ENCODE measurements around the gene SLC22A2.

DNA sequence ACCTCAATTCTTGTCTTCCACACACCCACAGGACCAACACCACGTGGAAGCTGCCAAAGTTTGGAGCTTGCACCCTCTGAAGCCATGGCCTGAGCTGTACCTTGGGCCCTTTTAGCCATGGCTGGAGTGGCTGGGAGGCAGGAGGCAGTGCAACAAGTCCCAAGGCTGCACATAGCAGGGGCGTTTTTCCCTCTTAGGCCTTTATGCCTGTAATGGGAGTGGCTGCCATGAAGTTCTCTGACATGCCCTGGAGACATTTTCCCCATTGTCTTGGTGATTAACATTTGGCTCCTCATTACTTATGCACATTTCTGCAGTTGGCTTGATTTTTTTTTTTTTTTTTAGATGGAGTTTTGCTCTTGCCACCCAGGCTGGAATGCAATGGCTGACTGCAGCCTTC is 45.2 kb upstream of the SLC22A2 start:
- TF ChIP-seq, protein P1, sequence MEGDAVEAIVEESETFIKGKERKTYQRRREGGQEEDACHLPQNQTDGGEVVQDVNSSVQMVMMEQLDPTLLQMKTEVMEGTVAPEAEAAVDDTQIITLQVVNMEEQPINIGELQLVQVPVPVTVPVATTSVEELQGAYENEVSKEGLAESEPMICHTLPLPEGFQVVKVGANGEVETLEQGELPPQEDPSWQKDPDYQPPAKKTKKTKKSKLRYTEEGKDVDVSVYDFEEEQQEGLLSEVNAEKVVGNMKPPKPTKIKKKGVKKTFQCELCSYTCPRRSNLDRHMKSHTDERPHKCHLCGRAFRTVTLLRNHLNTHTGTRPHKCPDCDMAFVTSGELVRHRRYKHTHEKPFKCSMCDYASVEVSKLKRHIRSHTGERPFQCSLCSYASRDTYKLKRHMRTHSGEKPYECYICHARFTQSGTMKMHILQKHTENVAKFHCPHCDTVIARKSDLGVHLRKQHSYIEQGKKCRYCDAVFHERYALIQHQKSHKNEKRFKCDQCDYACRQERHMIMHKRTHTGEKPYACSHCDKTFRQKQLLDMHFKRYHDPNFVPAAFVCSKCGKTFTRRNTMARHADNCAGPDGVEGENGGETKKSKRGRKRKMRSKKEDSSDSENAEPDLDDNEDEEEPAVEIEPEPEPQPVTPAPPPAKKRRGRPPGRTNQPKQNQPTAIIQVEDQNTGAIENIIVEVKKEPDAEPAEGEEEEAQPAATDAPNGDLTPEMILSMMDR (IDR thresholded peaks at IDR 0.05; ENCODE audit: borderline replicate concordance, extremely low read depth, low read length, poor library complexity, severe bottlenecking) = no peak
- no peak for TF ChIP-seq EZH2 (IDR thresholded peaks at IDR 0.05; ENCODE audit: borderline replicate concordance, low read depth, low read length, severe bottlenecking)

Measured in DND-41 (cell line).